ENCODE measurements around the gene AP5M1.
A peak's percentile ranks its signal among the peaks of the same experiment; 100 is the strongest.
"Not testable (repeated sequence)": the region's sequence is repeated elsewhere in the genome, so short reads cannot be mapped to it uniquely, and the experiment has no call there.

AP5M1 gene

GRCh38 chr14:57291692-57292647 is 23.2 kb downstream of the AP5M1 start:
- DNase-seq (ENCODE audit: low read depth) = no peak

GRCh38 chr14:57293866-57294837 is 25.4 kb downstream of the AP5M1 start:
- peak; percentile 35 for DNase-seq (ENCODE audit: low read depth)

- no peak for DNase-seq (ENCODE audit: low read depth)
These were observed 26.5 kb downstream of the AP5M1 start for GRCh38 chr14:57295239-57295638.

GRCh38 chr14:57297852-57298251 is 29.1 kb downstream of the AP5M1 start:
- DNase-seq (ENCODE audit: low read depth) = no peak

GRCh38 chr14:57299511-57299910 is 30.7 kb downstream of the AP5M1 start:
- DNase-seq (ENCODE audit: low read depth) = no peak

GRCh38 chr14:57302883-57303282 is 34.1 kb downstream of the AP5M1 start:
- DNase-seq (ENCODE audit: low read depth) = peak; percentile 18

- DNase-seq (ENCODE audit: low read depth) = no peak
These were observed 45.8 kb downstream of the AP5M1 start for GRCh38 chr14:57314396-57315089.

GRCh38 chr14:57317248-57317833 is 48.6 kb downstream of the AP5M1 start:
- DNase-seq (ENCODE audit: low read depth) = peak; percentile 73

GRCh38 chr14:57319636-57320192 is 50.9 kb downstream of the AP5M1 start:
- DNase-seq (ENCODE audit: low read depth) = no peak

- no peak for DNase-seq (ENCODE audit: low read depth)
These were observed 55.0 kb downstream of the AP5M1 start for GRCh38 chr14:57323721-57324120.

- DNase-seq (ENCODE audit: low read depth) = no peak
These were observed 57.5 kb downstream of the AP5M1 start for GRCh38 chr14:57326253-57326652.

- no peak for DNase-seq (ENCODE audit: low read depth)
These were observed 61.1 kb downstream of the AP5M1 start for GRCh38 chr14:57329833-57330232.

- not testable (repeated sequence) for DNase-seq (ENCODE audit: low read depth)
These were observed 63.7 kb downstream of the AP5M1 start for GRCh38 chr14:57332475-57332874.

- DNase-seq (ENCODE audit: low read depth) = not testable (repeated sequence)
These were observed 65.0 kb downstream of the AP5M1 start for GRCh38 chr14:57333726-57334125.

GRCh38 chr14:57343545-57344297 is 75.0 kb downstream of the AP5M1 start:
- not testable (repeated sequence) for DNase-seq (ENCODE audit: low read depth)

GRCh38 chr14:57345106-57345505 is 76.3 kb downstream of the AP5M1 start:
- DNase-seq (ENCODE audit: low read depth) = no peak

- DNase-seq (ENCODE audit: low read depth) = no peak
These were observed 78.0 kb downstream of the AP5M1 start for GRCh38 chr14:57346741-57347140.

Measured in EH (cell line).